Pulmonary artery endothelial cell (primary cell): Measurements from ENCODE around the gene GRHL3. TPM values are rescaled to one million over a fixed set of nuclear protein-coding genes. Genes with fewer than 3 reads are reported as not detected.

Source experiments
- DNase-seq: peaks from one replicate; pipeline ENCODE4 v3.0.0-alpha.2; 2011; ENCODE audit warnings: low read depth, low spot score
- total RNA-seq: library from RNA; depleted of rRNA; stranded (reverse); fragments of >200 nt; gene quantifications from 2 replicates; pipeline ENCODE4 v1.2.3, GENCODE V29; 2014

GRHL3 gene
- total RNA-seq, 1 donor from 2014 or later = not detected

- DNase-seq = no peak
Measured at GRCh38 chr1:24317956-24318614, 1.1 kb upstream of the GRHL3 start.

- no peak for DNase-seq
Measured at GRCh38 chr1:24318615-24319311, 394 bp upstream of the GRHL3 start.

DNA sequence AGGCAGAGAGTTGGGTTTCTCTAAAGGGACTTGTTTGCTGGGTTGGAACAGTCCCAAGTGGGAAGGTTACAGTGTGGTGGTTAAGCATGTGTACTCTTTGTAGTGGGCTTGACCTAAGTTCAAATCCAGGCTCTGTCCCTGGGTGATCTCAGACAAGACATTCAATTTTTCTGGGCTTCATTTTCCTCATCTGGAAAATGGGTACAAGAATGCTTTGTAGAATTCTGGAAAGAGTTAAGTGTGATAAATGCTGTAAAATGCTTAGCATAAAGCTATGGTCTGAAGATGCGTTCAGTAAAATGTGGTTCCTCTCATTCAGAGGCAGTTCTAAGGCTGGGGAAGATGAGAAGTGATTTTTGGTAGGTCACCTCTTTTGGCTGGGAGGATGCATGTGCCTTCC lies 805 bp downstream of the GRHL3 start:
- no peak for DNase-seq

DNA sequence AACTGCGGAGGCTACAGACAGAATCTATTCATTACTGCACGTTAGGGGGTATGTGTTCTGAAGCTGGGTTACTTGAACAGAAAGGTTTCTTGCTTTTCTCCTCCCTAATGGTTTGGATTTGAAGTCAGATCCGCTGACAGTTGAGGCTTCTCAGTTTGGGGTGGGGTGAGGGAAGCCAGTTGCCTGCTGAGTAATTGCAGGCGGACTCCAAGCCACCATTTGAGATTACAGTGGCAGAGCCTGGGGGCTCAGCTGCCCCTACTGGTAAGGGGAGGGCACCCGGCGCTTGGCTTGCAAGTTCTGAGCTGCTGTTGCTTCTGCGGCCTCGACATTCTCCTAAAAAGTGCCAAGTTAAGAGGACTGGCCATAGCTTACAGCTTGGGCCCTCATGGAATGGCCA lies 2.0 kb downstream of the GRHL3 start:
- no peak for DNase-seq

GRCh38 chr1:24321697-24322469 lies 2.7 kb downstream of the GRHL3 start:
- DNase-seq = no peak

GRCh38 chr1:24322470-24323177 lies 3.5 kb downstream of the GRHL3 start:
- DNase-seq = no peak

DNA sequence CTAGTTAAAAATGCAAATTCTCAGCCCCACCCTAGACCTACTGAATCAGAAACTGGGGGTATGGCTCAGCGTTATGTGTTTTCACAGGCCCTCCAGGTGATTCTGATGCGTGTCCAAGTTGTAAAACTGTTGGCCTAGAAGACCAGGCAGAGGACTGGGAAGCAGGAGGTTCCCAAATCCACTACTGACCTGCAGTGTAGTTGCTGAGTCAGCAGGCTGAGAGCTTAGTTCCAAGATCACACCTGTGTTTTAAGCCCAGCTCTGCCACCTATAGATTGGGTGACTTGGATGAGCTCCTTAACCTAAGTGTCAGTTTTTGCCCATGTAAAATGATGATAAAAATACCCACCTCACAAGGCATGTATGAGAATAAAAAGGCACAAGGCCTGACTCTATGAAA lies 4.1 kb downstream of the GRHL3 start:
- DNase-seq = no peak

- DNase-seq = no peak
Measured at GRCh38 chr1:24324903-24325302, 5.7 kb downstream of the GRHL3 start.

DNA sequence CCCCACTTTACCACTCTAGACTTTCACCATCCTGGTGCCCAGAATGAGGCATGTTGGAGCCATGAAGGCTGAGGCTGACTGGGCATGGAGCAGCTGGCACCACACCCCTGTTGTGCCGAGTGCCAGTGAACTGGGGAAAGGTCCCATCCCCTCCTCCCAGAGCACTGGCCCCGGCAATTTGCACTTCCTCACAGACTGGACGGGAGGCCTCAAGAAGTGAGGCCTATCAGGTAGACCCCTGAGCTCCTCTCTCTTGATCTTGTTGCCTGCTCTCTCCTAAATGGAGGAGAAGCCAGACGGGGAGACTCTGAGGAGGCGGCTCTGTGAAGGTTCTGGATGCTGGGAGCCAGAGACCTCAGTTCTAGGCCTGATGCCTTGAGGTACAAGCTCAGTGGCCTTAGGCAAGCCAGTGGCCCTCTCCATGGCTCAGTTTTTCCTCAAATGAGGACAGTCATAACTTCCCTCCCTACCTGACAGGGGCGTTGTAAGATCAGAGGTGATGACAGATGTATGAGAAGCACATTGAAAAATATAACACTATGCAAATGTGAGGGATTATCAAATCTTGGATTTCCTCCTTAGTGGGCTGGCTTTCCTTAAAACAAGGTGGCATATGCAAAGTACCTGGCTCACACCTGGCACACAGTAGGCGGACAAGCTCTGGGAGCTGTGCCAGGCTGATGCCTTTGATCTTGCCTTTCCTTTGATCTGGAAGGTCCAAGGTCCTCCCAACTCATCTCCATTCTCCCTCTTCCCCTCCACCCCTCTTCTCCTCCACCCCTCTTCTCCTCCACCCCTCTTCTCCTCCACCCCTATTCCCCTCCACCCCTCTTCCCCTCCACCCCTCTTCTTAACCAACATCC lies 6.7 kb downstream of the GRHL3 start:
- no peak for DNase-seq

DNA sequence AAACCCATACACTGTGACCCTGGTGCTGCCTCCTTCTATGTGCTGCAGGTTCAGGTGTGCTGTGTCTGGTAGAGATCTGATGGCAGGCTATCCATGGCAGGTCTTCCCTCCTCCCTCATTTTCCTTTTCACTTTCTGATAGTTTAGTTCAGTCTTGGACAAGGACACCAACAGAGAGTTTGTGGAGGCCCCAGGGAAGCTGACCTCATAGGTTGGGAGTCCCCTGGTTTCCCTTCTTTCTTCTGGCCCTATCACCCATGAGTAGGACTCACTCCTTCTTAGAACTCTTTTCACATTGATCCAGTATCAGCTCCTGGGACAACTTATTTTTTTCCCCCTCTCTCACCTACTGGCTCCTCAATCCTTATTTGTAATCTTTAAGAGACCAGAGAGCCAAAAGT lies 8.3 kb downstream of the GRHL3 start:
- DNase-seq = no peak

- DNase-seq = no peak
Measured at GRCh38 chr1:24327891-24328290, 8.7 kb downstream of the GRHL3 start.

DNA sequence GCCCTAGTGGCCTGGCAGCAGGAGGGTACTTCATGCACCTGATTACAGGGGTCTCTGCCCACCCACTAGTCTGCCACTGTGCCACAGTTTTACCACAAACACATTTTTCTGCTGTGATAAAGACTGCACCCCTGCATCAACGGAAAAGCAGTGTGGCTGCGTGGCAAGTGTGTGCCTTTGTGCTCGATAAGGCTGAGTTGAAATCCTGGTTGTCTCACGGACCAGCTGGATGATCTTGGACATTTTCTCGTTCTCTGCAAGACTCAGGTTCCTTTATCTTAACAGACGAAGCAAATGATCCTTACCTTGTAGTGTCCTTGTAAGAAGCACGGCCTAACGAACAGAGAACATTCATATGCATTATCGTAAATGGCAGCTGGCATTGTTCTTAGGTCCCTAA lies 10.2 kb downstream of the GRHL3 start:
- no peak for DNase-seq

GRCh38 chr1:24329797-24330543 lies 10.8 kb downstream of the GRHL3 start:
- no peak for DNase-seq

DNA sequence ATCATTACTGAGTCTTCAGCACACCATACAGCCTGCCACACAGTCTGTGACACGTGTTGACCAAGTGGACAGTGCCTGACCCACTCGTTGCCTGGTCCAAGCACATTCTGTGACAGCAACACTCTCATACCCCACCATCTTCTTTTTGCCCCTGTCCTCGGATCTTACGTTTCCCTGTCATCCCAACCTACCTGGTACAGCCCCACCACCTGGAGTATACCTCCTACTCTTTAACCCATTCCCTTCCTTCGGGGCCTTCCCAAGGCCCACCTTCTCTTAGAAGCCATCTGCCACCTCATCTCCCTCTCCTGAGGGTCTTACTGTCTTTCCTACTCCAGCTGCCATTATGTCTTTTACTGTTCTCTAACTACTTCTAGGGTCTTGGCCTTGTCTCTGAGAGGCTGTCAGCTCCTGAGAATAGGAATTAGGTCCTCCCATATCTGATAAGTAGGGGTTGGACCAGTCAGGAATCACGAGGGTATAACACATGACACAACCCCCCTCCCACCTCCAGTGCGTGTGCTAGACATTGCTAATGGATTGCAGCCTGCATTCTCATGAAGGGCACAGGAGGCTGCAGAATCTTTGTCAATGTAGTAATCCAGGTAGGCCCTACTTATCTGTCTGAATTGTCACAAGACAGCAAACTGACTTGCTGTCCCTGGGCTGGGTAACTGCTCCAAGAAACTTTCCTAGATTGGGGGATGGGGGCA lies 13.0 kb downstream of the GRHL3 start:
- DNase-seq = no peak

- DNase-seq = no peak
Measured at GRCh38 chr1:24336075-24336474, 16.9 kb downstream of the GRHL3 start.

DNA sequence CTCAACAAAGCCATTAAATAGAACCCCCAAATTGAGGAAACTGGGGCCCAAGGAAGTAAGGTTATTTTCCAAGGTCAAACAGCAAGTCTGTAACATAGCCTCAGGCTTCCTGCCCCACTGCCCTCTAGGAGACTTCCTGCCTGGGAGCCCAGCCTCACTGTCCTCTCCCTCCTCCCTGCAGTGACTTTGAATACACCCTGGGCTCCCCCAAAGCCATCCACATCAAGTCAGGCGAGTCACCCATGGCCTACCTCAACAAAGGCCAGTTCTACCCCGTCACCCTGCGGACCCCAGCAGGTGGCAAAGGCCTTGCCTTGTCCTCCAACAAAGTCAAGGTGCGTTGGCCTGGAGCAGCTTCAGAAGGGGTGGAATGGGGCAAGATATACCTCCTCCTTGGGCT lies 18.3 kb downstream of the GRHL3 start:
- no peak for DNase-seq

- no peak for DNase-seq
Measured at GRCh38 chr1:24338447-24338846, 19.3 kb downstream of the GRHL3 start.

GRCh38 chr1:24339996-24340395 lies 20.8 kb downstream of the GRHL3 start:
- DNase-seq = no peak

- DNase-seq = no peak
Measured at GRCh38 chr1:24340770-24341169, 21.6 kb downstream of the GRHL3 start.

DNA sequence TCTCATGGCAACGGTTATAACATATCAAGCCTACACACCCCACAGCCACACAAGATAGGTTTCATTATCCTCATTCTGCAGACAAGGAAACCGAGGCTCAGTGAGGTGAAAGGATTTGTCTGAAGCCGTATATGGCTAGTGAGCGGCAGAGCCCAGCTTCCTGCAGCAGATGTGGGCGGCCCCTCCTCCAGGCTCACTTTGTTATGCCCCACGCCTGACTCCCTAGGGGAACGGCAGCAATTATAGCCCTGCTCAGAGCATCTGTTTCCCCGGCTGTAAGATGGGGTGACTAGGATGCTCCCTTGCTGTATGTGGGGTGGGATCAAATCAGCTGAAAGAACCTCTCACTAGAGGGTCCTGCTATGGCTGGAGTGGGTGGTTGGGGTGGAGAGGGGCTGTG lies 22.1 kb downstream of the GRHL3 start:
- no peak for DNase-seq
